Thyroid gland (tissue), 4 donors: ENCODE data around the gene NAA50.

ENCODE experiments used
- POLR2A ChIP-seq, 2 donors: fragments of 450-650 bp; IDR thresholded peaks; one replicate each; pipeline ENCODE4 v1.6.1; 2017; ENCODE audit warnings: antibody characterized with exemption in 2 of 2, mild to moderate bottlenecking in 2 of 2, moderate library complexity in 1 of 2
- TF ChIP-seq, protein P1 (sequence below), 6 experiments: fragments of 200-600 bp in 3 of 6; fragments of 450-650 bp in 3 of 6; sonication (generic) in 3 of 6; IDR thresholded peaks; one replicate each; pipeline ENCODE4 v1.5.1; 2016 to 2019; ENCODE audit warnings: antibody characterized with exemption in 6 of 6, mild to moderate bottlenecking in 2 of 6, inconsistent platforms in 1 of 6, moderate library complexity in 1 of 6

DNA sequence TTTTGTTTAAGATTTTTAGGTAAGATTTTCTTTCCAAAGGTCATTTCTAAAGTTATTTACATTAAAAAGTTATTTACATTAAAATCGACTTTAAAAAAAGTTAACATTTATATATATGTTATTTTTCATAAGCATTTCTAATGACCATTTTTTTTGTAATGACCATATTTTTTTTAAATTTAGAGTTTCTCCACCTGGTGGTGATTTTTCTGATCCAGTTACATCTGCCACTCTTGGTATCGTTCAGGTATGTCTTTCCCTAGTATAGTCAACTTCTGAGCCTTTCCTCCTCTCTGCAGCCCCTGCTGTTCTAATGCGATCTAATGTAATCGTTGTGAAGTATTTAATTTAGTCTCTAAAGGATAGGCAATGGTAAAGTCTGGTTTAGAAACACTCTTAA lies 49.6 kb upstream of the NAA50 start:
- TF ChIP-seq, protein P1, sequence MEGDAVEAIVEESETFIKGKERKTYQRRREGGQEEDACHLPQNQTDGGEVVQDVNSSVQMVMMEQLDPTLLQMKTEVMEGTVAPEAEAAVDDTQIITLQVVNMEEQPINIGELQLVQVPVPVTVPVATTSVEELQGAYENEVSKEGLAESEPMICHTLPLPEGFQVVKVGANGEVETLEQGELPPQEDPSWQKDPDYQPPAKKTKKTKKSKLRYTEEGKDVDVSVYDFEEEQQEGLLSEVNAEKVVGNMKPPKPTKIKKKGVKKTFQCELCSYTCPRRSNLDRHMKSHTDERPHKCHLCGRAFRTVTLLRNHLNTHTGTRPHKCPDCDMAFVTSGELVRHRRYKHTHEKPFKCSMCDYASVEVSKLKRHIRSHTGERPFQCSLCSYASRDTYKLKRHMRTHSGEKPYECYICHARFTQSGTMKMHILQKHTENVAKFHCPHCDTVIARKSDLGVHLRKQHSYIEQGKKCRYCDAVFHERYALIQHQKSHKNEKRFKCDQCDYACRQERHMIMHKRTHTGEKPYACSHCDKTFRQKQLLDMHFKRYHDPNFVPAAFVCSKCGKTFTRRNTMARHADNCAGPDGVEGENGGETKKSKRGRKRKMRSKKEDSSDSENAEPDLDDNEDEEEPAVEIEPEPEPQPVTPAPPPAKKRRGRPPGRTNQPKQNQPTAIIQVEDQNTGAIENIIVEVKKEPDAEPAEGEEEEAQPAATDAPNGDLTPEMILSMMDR (IDR thresholded peaks at IDR 0.05): no peak
- TF ChIP-seq POLR2A (IDR thresholded peaks at IDR 0.05): no peak
